Testis (tissue), 2 donors: Measurements from ENCODE around the gene VAMP3.

Experiments used
- CTCF ChIP-seq, 3 experiments: fragments of 450-650 bp in 2 of 3; fragments of 200-600 bp in 1 of 3; sonication (generic) in 1 of 3; IDR thresholded peaks; one replicate each; pipeline ENCODE4 v1.5.1; 2016 to 2019; ENCODE audit warnings: antibody characterized with exemption in 3 of 3, mild to moderate bottlenecking in 2 of 3, moderate library complexity in 1 of 3
- POLR2A ChIP-seq: fragments of 450-650 bp; IDR thresholded peaks from one replicate; pipeline ENCODE4 v1.6.1; 2017; ENCODE audit warnings: antibody characterized with exemption, mild to moderate bottlenecking, moderate library complexity

GRCh38 chr1:7752512-7753417 lies 18.3 kb upstream of the VAMP3 start:
- TF ChIP-seq CTCF (IDR thresholded peaks at IDR 0.05) (peak; percentile 70 to 88 (median 79)), POLR2A (no peak)
